K562 (cell line): ENCODE results near the gene CHPF. TPM values are rescaled to one million over a fixed set of nuclear protein-coding genes. Genes with fewer than 3 reads are reported as not detected.

ENCODE experiments used
- AFF1 ChIP-seq, 2 experiments: fragments of 450-650 bp; IDR thresholded peaks; 2 replicates each; pipeline ENCODE4 v1.6.1; 2018; ENCODE audit warnings: mild to moderate bottlenecking in 2 of 2, low read depth in 1 of 2; ENCODE audit not compliant: partially characterized antibody in 2 of 2
- CHD4 ChIP-seq: fragments of 200-600 bp; sonication (generic); IDR thresholded peaks from 3 replicates; pipeline ENCODE4 v1.6.1; 2012; ENCODE audit warnings: low read depth, mild to moderate bottlenecking, mixed read lengths, low read length, inconsistent platforms; ENCODE audit not compliant: insufficient read depth, insufficient replicate concordance, poor library complexity, severe bottlenecking
- COPS2 ChIP-seq: fragments of 450-650 bp; conservative IDR thresholded peaks from 2 replicates; pipeline ENCODE4 v1.6.1; 2016; ENCODE audit warnings: mild to moderate bottlenecking, moderate library complexity
- ETV5 ChIP-seq: sonication (generic); formaldehyde crosslinking; IDR thresholded peaks from 2 replicates; pipeline ENCODE4 v1.4.0; 2020; ENCODE audit warnings: low read depth, mild to moderate bottlenecking, missing genetic modification reagents
- MAX ChIP-seq: sonication (generic); formaldehyde crosslinking; IDR thresholded peaks from 2 replicates; pipeline ENCODE4 v1.9.0; 2022; ENCODE audit warnings: mild to moderate bottlenecking, missing genetic modification reagents
- POU5F1 ChIP-seq: fragments of 150-350 bp; IDR thresholded peaks from 2 replicates; pipeline ENCODE4 v1.6.1; 2014; ENCODE audit warnings: borderline replicate concordance, low read length, low read depth, mild to moderate bottlenecking; ENCODE audit not compliant: partially characterized antibody
- TARDBP ChIP-seq: fragments of 450-650 bp; IDR thresholded peaks from 2 replicates; pipeline ENCODE4 v1.6.1; 2016
- TFAP4 ChIP-seq: sonication (generic); formaldehyde crosslinking; IDR thresholded peaks from 2 replicates; pipeline ENCODE4 v1.8.0; 2022; ENCODE audit warnings: missing genetic modification reagents, mild to moderate bottlenecking, moderate library complexity, borderline replicate concordance
- TSHZ1 ChIP-seq: fragments of 250-450 bp; sonication (Bioruptor Pico); IDR thresholded peaks from 2 replicates; pipeline ENCODE4 v1.4.0; 2020; ENCODE audit warnings: mild to moderate bottlenecking, moderate library complexity
- ZFP36 ChIP-seq: fragments of 150-350 bp; IDR thresholded peaks from 2 replicates; pipeline ENCODE4 v1.6.1; 2018; ENCODE audit warnings: low read length, low read depth; ENCODE audit not compliant: partially characterized antibody
- ZNF175 ChIP-seq: fragments of 200-800 bp; sonication (Bioruptor generic); IDR thresholded peaks from 2 replicates; pipeline ENCODE4 v1.6.1; 2016; ENCODE audit warnings: low read depth, mild to moderate bottlenecking, missing genetic modification characterization, missing compliant biosample characterization
- ZNF699 ChIP-seq: fragments of 250-450 bp; sonication (Bioruptor Pico); IDR thresholded peaks from 2 replicates; pipeline ENCODE4 v1.8.0; 2021; ENCODE audit warnings: mild to moderate bottlenecking, moderate library complexity; ENCODE audit not compliant: insufficient replicate concordance
- polyA plus RNA-seq, 8 experiments: library from polyadenylated mRNA; depleted of rRNA in 4 of 8; stranded (reverse) in 5 of 8; unstranded in 3 of 8; fragments of >200 nt; fragmentation: Nextera tagmentation in 2 of 8; fragmentation: Illumina TruSeq in 1 of 8; extraction: Ambion mirVana in 2 of 8; extraction: Trizol in 1 of 8; gene quantifications; 2 replicates each; pipeline versions ENCODE4 v1.2.1 to v1.2.3, GENCODE V29; 2011 to 2014; ENCODE audit warnings: inconsistent platforms in 1 of 8, missing spikeins in 1 of 8
- total RNA-seq, 7 experiments: library from RNA; depleted of rRNA in 6 of 7; stranded (reverse); fragments of >200 nt in 6 of 7; fragmentation: Illumina TruSeq in 2 of 7; extraction: Trizol in 2 of 7; gene quantifications; 2 replicates each; pipeline versions ENCODE4 v1.2.1 to v1.2.3, GENCODE V29; 2011 to 2021; ENCODE audit warnings: low replicate concordance in 1 of 7

CHPF gene
- total and polyA plus RNA-seq, 9 of the 15 experiments (the other 6 are each of a cell fraction or from before 2014, with no cell fraction given), result 0.15 to 57.2 (median 7.9) TPM

- TF ChIP-seq AFF1 (IDR thresholded peaks at IDR 0.05; ENCODE audit: low read depth in 1 of 2, partially characterized antibody in 2 of 2) (no peak), MAX (peak; percentile 31; the same call in 1 of the 2 replicates), ZFP36 (no peak), TFAP4 (CRISPR knock-in tag) (0 out of 2 replicates have a peak, but pooled peaks have one; percentile 1), ZNF699 (CRISPR knock-in tag) (no peak), TSHZ1 (CRISPR knock-in tag) (no peak), COPS2 (no peak), ZNF175 (no peak), CHD4 (no peak), ETV5 (CRISPR knock-in tag) (no peak), POU5F1 (no peak), TARDBP (no peak)
These were observed 24.1 kb downstream of the CHPF start (continued) for GRCh38 chr2:219519526-219519916.
